HG03097 (cell line): ENCODE measurements around the gene DNAJB12.
A peak's percentile ranks its signal among the peaks of the same experiment; 100 is the strongest.
"Not testable (repeated sequence)": the region's sequence is repeated elsewhere in the genome, so short reads cannot be mapped to it uniquely, and the experiment has no call there.

Experiments used
- ATAC-seq: cut with Tn5 transposase; IDR thresholded peaks from one replicate; pipeline ENCODE4 v1.9.1; 2021; ENCODE audit not compliant: unreplicated experiment, low FRiP score

DNAJB12 gene

GRCh38 chr10:72318418-72319262 lies 36.1 kb downstream of the DNAJB12 start:
- ATAC-seq: no peak

DNA sequence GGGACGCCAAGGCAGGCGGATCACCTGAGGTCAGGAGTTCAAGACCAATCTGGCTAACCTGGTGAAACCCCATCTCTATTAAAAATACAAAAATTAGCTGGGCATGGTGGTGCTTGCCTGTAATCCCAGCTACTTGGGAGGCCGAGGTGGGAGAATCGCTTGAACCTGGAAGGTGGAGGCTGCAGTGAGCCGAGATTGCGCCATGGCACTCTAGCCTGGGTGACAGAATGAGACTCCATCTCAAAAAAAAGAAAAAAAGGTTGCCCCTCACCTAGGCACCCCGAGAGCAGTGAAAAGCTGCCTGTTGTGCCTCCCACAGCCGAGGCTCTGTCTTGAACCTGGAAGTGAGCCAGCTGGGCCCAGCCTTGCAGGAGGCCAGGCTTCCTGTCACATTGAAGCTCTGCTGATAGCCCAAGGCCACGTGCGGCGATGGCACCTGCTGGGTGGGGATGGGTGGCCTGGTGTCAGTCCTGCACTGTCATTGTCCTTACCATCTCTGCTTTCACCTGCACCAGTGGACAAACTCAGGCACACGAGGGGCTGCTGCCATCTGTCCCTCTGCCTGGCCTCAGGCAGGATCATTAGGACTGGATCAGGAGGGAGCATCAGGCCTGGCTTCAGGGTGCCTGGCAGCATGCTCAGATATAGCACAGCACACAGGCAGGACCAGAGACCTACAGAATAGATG lies 37.8 kb downstream of the DNAJB12 start:
- no peak for ATAC-seq

DNA sequence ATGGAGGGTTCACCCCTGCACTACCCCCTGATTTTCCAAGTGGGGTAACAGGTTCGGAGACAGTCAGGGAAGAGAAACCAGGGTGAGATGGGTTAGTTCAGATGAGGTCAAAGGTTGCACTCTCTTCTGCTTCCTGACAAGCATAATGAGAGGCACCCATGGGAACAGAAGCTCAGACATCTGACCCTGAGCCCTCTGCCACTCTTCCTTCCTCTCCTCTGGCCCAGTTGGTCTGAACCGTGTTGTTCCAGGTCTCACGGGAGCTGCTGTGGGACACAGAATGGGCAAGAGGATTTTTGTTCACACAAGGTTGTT lies 38.4 kb downstream of the DNAJB12 start:
- no peak for ATAC-seq

GRCh38 chr10:72315611-72316385 lies 38.9 kb downstream of the DNAJB12 start:
- no peak for ATAC-seq

DNA sequence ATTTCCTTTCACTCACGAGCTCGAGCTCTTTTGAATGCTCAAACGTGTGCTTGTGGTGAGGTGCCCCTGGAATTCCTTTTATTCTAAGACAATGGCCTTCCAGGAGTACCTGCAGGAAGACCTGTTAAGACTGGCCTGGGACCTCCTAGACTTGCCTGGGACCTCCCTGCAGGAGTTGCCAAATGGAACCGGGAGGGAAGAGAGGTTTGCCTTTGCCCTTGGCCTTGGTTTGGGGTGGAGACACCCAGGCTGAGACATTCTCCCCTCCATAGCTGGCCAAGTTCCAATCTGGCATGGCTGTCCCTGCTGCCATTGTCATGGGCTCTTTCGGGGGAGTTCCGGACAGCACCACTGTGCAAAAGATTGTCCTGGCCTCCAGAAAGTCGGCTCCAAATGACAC lies 39.7 kb downstream of the DNAJB12 start:
- no peak for ATAC-seq

- ATAC-seq: no peak
These were observed 40.5 kb downstream of the DNAJB12 start for GRCh38 chr10:72314263-72314662.

GRCh38 chr10:72312865-72313391 lies 41.8 kb downstream of the DNAJB12 start:
- ATAC-seq: no peak

- ATAC-seq: no peak
These were observed 43.1 kb downstream of the DNAJB12 start for GRCh38 chr10:72311667-72312066.

GRCh38 chr10:72310636-72311035 lies 44.1 kb downstream of the DNAJB12 start:
- ATAC-seq: no peak

DNA sequence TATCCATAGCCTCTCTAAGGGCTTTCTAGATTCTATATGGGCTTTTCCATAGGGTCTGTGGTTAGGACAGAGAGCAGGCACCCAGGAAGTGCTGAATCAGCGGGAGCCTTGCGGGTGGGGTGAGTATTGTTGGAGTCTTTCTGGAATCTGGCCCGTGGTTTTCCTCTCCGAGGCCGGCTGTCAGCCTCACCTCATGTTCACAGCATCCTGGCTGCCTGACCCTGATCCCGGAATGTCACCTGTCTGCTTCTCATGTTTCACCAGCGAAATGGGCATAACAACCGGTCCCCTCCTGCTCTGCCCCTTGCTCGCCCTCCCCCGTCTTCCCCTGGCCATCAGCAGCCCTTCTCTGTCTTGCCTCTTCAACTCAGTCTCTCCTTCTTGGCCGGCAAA lies 44.5 kb downstream of the DNAJB12 start:
- no peak for ATAC-seq

DNA sequence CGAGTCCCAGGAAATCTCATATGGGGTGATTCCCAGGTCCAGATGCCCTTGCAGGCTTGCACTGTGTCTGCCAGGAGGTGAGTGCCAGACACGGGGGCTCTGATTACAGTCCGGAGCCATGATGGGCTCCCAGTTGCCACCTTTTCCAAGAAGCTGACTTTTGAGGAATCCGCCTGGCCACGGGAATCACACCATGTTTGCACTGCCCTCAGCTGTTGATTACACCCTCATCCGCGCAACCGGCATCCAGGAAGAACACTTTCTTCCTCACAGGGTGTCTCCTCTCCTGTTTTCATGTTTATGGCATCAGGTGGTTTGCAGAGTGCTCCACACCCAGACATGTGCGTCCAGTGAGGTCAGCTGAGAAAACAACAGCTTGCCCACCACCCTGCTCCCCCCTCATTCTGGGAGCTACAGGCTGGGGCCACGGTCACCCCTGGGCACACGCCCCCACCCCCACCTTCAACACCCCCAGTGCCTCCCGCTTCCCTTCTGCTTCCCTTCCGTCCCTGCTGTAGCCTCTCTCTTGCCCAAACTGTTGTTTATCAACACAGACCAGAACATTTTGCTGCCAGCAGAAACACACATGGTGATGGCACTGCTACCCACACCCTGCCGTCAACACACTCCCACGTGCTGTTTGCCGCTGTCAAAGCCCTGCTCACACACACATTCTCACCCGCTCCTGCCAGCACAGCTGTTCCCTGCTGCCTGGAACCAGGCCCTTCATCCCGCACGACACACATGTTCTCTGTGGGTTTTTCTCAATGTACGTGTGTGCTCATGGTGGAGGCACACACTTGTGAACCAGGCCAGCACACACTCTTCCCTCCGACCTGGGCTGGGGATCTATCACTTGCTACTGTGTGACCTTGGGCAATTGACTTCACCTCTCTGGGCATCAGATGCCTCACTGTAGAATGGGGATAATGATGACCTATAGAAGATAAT lies 45.2 kb downstream of the DNAJB12 start:
- ATAC-seq: no peak

- ATAC-seq: no peak
These were observed 46.3 kb downstream of the DNAJB12 start for GRCh38 chr10:72308320-72308987.

- not testable (repeated sequence) for ATAC-seq
These were observed 47.0 kb downstream of the DNAJB12 start for GRCh38 chr10:72307711-72308110.

- ATAC-seq: no peak
These were observed 48.4 kb downstream of the DNAJB12 start for GRCh38 chr10:72306215-72306760.

- ATAC-seq: no peak
These were observed 51.1 kb downstream of the DNAJB12 start for GRCh38 chr10:72303424-72304128.

GRCh38 chr10:72298592-72299519 lies 55.9 kb downstream of the DNAJB12 start:
- no peak for ATAC-seq

GRCh38 chr10:72297805-72298591 lies 56.7 kb downstream of the DNAJB12 start:
- ATAC-seq: peak; percentile 74
